Fibroblast of pulmonary artery (primary cell): ENCODE results near the gene NUP54.

Source experiments
- DNase-seq: peaks from one replicate; pipeline ENCODE4 v3.0.0-alpha.2; 2010; ENCODE audit warnings: low read depth
- H3K4me3 ChIP-seq: replicated peaks from 2 replicates; pipeline ENCODE4 v1.5.1; 2011; ENCODE audit warnings: low read depth, mild to moderate bottlenecking, control low read depth, low read length, moderate library complexity
- TF ChIP-seq, protein P1 (sequence below): IDR thresholded peaks from 2 replicates; pipeline ENCODE4 v1.5.1; 2011; ENCODE audit warnings: mild to moderate bottlenecking, control low read depth, low read length, inconsistent platforms; ENCODE audit errors: missing control alignments

NUP54 gene

DNA sequence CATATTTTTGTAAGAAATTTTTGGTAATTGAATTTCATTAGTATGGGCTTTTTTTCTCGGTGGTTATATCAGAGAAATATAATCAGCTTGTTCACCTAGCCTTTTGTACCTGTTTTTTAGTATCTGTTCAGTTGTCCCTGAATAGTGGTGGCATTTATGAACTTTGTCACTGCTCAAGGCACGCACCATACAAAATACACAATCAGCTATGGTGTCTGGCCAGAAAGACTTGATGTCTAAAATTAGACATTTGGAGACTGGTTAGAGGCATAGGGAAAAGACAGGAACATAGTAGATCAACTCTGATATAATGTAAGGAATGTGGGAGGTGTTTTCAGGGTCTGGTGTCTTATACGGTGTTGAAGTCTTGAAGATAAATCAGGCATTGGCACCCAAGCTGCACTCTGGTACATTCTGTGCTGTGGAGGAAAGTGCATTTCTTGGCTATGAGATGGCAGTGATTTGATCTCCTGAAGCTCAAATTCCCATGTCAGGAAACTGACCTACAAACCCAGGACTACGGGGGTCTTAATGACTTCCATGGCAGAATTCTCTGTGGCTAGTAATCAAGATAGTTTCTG is 70.1 kb downstream of the NUP54 start:
- TF ChIP-seq, protein P1, sequence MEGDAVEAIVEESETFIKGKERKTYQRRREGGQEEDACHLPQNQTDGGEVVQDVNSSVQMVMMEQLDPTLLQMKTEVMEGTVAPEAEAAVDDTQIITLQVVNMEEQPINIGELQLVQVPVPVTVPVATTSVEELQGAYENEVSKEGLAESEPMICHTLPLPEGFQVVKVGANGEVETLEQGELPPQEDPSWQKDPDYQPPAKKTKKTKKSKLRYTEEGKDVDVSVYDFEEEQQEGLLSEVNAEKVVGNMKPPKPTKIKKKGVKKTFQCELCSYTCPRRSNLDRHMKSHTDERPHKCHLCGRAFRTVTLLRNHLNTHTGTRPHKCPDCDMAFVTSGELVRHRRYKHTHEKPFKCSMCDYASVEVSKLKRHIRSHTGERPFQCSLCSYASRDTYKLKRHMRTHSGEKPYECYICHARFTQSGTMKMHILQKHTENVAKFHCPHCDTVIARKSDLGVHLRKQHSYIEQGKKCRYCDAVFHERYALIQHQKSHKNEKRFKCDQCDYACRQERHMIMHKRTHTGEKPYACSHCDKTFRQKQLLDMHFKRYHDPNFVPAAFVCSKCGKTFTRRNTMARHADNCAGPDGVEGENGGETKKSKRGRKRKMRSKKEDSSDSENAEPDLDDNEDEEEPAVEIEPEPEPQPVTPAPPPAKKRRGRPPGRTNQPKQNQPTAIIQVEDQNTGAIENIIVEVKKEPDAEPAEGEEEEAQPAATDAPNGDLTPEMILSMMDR = no peak
- H3K4me3 ChIP-seq = no peak overlapping the region
- peak; percentile 15 for DNase-seq

DNA sequence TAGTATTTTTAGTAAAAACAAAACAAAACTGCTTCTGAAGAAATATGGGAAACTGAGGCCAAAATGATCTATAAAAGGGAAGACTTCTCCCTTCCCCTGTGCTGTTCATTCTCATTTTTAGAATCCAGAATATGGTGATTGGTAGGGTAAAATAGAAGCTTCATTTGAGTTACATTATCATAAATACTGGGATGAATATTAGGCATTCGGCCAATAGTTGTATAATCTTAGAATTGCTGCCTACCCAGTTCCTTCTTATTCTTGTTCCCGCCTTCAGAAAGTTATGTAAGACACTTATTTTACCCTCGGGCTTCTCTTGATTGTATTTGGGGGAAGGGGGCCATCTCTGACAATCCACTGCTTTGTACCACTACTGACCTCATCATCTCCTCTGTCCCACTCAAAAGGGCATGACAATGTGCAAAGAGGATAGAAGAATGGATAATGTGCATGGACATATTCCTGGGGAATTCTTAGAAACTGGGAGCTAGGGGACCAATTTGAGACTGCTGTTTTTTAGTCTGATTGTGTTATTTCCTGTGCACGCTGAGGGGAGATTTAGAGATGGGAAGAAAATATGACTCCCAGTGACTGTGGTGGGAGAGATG is 73.1 kb downstream of the NUP54 start:
- DNase-seq = no peak
- TF ChIP-seq, protein P1 = no peak
- H3K4me3 ChIP-seq = no peak overlapping the region

DNA sequence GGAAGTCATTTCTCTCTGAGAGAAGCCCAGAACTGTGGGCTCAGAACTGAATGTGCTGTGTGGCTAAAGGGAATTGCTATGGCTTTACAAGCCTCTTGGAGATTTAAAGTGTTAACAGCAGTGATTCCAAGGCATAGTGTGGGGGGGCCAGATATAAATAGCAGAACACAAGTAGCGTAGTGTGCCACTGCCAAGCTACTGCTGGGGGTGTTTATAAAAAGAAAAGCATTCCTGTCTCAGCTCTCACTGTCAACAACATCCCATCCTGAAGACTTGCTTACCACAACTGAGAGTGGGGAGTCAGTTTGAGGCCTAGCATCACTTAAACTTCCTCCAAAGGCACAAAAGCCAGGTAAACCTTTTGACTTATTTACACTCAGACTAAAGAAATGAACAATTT is 73.7 kb downstream of the NUP54 start, which contains the start of gene ART3:
TSS of gene ART3 (plus strand) at position 242 of the 400 bp plus-strand sequence. CDS start 1,181 bp downstream, outside the sequence.
- no peak for DNase-seq
- H3K4me3 ChIP-seq = no peak within 1 kb of the TSS
- TF ChIP-seq, protein P1 = no peak

DNA sequence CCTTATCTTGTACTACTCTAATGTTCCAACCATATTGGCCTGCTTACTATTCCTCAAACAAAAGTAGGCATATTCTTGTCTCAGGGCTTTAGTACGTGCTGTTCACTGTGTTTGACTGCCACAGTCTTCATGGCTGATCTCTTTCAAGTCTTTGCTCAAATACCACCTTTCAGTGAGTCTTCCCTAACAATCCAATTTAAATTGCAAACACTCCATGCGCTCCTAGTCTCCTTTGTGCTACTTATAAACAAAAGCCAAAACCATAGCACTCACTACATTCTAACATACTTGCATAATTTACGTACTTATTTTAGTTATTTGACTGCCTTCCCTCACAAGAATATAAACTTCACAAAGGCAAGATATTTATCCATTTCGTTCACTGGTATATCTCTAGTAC is 75.4 kb downstream of the NUP54 start:
- TF ChIP-seq, protein P1 = no peak
- no peak overlapping the region for H3K4me3 ChIP-seq
- no peak for DNase-seq

DNA sequence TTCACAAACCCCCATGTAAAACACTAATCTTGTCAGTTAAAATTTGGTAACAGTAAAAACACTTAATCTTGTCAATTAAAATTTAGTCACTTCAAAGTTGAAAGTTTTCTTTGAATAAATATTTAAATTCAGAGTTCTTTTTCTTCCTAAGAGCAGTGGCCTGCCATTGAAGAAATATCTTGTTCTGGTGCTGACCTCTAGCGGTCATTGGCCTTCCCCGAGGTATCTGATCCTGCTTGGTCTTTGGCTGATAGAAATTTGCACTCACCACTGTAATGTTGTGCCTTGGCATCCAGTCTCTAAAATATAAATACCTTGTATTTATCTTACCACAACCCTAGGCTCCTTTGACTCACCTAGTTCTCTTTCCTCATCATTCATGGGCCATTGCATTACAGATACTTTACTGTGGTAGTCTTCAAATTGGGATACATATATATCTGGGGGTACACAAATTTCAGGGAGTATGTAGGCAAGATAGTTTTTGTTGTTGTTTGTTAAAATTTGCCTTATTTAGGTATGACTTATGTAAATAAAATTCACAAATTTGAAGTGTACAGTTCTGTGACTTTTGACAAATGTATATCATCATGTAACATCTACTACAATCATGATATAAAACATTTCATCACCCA is 80.4 kb downstream of the NUP54 start:
- H3K4me3 ChIP-seq = no peak overlapping the region
- DNase-seq = peak; percentile 84
- TF ChIP-seq, protein P1 = peak; percentile 90

DNA sequence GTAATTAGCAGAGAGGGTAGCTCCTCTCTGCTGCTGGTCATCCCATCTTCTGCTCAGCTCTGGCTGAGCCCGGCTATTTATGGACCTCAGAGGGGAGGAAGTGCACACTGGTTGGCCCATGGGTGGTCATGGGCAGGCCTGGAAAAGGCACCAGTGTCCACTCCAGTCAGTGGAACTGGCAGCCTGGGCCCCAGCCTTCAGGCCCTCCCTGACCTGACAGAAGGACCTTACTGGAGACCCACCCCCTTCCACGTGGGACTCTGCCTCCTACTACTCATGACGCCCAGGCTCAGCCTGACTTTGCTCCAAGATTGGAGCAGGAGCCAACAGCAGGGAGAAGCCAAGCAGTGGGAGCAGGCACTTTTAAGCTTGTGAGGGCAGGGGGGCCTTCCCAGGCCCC is 81.7 kb downstream of the NUP54 start:
- no peak overlapping the region for H3K4me3 ChIP-seq
- TF ChIP-seq, protein P1 = no peak
- DNase-seq = no peak
